ENCODE data around the gene OR5H6.
"Not testable (repeated sequence)": the region's sequence is repeated elsewhere in the genome, so short reads cannot be mapped to it uniquely, and the experiment has no call there.

The OR5H6 gene

GRCh38 chr3:98263944-98264343 is at the start of gene OR5H6:
Gene OR5H6, plus strand, starts transcription at chr3:98264244. Its CDS starts 89 bp downstream, at chr3:98264333.
- H3K9me3 ChIP-seq (ENCODE audit: control insufficient read depth, insufficient read depth, low read depth, low read length) = peaks cover 5% of the 10 kb centered on the region; the same call in 1 of the 2 replicates
- no peak within 1 kb of the TSS for H3K4me3 ChIP-seq (ENCODE audit: low read depth, low read length)
- no peak within 1 kb of the TSS for H3K9ac ChIP-seq (ENCODE audit: low read length)
- no peaks in the 10 kb centered on the region for H3K27me3 ChIP-seq (ENCODE audit: control insufficient read depth, insufficient read depth, low read length)
- H3K36me3 ChIP-seq (ENCODE audit: control insufficient read depth, insufficient read depth, low read length) = no peaks in the 10 kb centered on the region
- no peaks in the 10 kb centered on the region for H3K4me1 ChIP-seq (ENCODE audit: control insufficient read depth, insufficient read depth, low read length)
- H3K27ac ChIP-seq (ENCODE audit: low read depth, low read length) = no peak within 1 kb of the TSS

- no peak overlapping the region for H3K9ac ChIP-seq (ENCODE audit: low read length)
- H3K9me3 ChIP-seq (ENCODE audit: control insufficient read depth, insufficient read depth, low read depth, low read length) = peaks cover 9% of the 10 kb centered on the region
- no peak overlapping the region for H3K4me3 ChIP-seq (ENCODE audit: low read depth, low read length)
- no peaks in the 10 kb centered on the region for H3K36me3 ChIP-seq (ENCODE audit: control insufficient read depth, insufficient read depth, low read length)
- H3K4me1 ChIP-seq (ENCODE audit: control insufficient read depth, insufficient read depth, low read length) = no peaks in the 10 kb centered on the region
- no peaks in the 10 kb centered on the region for H3K27me3 ChIP-seq (ENCODE audit: control insufficient read depth, insufficient read depth, low read length)
- H3K27ac ChIP-seq (ENCODE audit: low read depth, low read length) = no peak overlapping the region
Measured at GRCh38 chr3:98215051-98215450, 49.0 kb upstream of the OR5H6 start.

DNA sequence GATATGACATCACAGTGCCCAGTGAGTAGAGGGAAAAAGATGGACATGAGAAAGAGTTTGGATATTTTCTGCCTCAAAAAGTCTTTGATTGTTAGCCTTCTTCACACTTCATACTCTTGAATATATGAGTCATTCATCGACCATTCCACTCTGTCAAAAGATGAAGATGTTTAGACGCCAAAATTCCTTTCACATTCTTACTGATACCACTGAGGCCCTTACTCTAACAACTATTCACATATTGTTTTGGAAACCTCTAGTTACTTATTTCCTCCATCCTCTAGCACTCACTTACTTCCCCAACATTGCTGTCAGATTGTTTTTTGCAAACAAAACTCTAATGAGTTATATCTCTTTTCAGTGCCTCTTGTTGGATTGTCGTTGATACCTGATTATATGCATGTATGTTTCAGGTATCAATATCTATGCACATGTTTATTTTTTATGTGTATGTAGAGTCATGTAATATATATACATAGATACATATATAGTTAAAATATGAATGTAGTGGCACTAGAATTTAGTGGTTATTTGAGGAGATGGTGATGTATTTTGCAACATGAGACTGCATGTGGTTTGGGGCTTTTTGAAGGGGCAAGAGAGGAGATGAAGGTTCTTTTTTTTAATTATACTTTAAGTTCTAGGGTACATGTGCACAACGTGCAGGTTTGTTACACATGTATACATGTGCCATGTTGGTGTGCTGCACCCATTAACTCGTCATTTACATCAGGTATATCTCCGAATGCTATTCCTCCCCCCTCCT is 40.0 kb upstream of the OR5H6 start:
- Histone ChIP-seq H3K9me3 (ENCODE audit: control insufficient read depth, insufficient read depth, low read depth, low read length) (no peaks in the 10 kb centered on the region), H3K4me1 (ENCODE audit: control insufficient read depth, insufficient read depth, low read length) (no peaks in the 10 kb centered on the region), H3K27me3 (ENCODE audit: control insufficient read depth, insufficient read depth, low read length) (no peaks in the 10 kb centered on the region), H3K27ac (ENCODE audit: low read depth, low read length) (no peak overlapping the region), H3K36me3 (ENCODE audit: control insufficient read depth, insufficient read depth, low read length) (no peaks in the 10 kb centered on the region), H3K4me3 (ENCODE audit: low read depth, low read length) (no peak overlapping the region), H3K9ac (ENCODE audit: low read length) (no peak overlapping the region)

GRCh38 chr3:98232489-98232888 is 31.6 kb upstream of the OR5H6 start:
- no peaks in the 10 kb centered on the region for H3K27me3 ChIP-seq (ENCODE audit: control insufficient read depth, insufficient read depth, low read length)
- no peak overlapping the region for H3K9ac ChIP-seq (ENCODE audit: low read length)
- H3K9me3 ChIP-seq (ENCODE audit: control insufficient read depth, insufficient read depth, low read depth, low read length) = no peaks in the 10 kb centered on the region
- no peaks in the 10 kb centered on the region for H3K4me1 ChIP-seq (ENCODE audit: control insufficient read depth, insufficient read depth, low read length)
- no peak overlapping the region for H3K4me3 ChIP-seq (ENCODE audit: low read depth, low read length)
- no peaks in the 10 kb centered on the region for H3K36me3 ChIP-seq (ENCODE audit: control insufficient read depth, insufficient read depth, low read length)
- H3K27ac ChIP-seq (ENCODE audit: low read depth, low read length) = no peak overlapping the region

- no peaks in the 10 kb centered on the region for H3K36me3 ChIP-seq (ENCODE audit: control insufficient read depth, insufficient read depth, low read length)
- no peak overlapping the region for H3K9ac ChIP-seq (ENCODE audit: low read length)
- H3K27me3 ChIP-seq (ENCODE audit: control insufficient read depth, insufficient read depth, low read length) = no peaks in the 10 kb centered on the region
- H3K4me3 ChIP-seq (ENCODE audit: low read depth, low read length) = no peak overlapping the region
- no peaks in the 10 kb centered on the region for H3K9me3 ChIP-seq (ENCODE audit: control insufficient read depth, insufficient read depth, low read depth, low read length)
- no peaks in the 10 kb centered on the region for H3K4me1 ChIP-seq (ENCODE audit: control insufficient read depth, insufficient read depth, low read length)
- no peak overlapping the region for H3K27ac ChIP-seq (ENCODE audit: low read depth, low read length)
Measured at GRCh38 chr3:98233468-98233867, 30.6 kb upstream of the OR5H6 start.

DNA sequence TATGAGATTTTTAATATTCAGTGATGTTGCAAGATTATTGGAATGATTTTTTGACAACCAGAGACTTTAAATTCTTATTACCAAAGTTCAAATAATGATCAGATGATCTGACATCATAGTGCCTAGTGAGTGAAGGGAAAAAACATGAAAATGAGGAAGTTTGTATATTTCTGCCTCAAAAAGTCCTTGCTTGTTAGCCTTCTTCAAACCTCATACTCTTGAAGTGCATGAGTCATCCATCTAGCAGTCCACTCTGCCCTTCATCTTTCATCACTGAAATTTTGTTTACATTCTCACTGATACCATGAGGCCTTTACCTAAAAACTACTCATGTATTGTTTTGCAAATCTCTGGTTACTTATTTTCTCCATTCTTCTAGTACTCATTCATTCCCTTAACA is 23.9 kb upstream of the OR5H6 start:
- Histone ChIP-seq H3K9ac (ENCODE audit: low read length) (no peak overlapping the region), H3K27me3 (ENCODE audit: control insufficient read depth, insufficient read depth, low read length) (no peaks in the 10 kb centered on the region), H3K4me1 (ENCODE audit: control insufficient read depth, insufficient read depth, low read length) (peaks cover 21% of the 10 kb centered on the region), H3K27ac (ENCODE audit: low read depth, low read length) (no peak overlapping the region), H3K9me3 (ENCODE audit: control insufficient read depth, insufficient read depth, low read depth, low read length) (peaks cover 10% of the 10 kb centered on the region; the same call in 1 of the 2 replicates), H3K36me3 (ENCODE audit: control insufficient read depth, insufficient read depth, low read length) (no peaks in the 10 kb centered on the region), H3K4me3 (ENCODE audit: low read depth, low read length) (no peak overlapping the region)

- H3K27ac ChIP-seq (ENCODE audit: low read depth, low read length) = peak overlapping the region; percentile 72; the same call in 1 of the 2 replicates
- no peaks in the 10 kb centered on the region for H3K36me3 ChIP-seq (ENCODE audit: control insufficient read depth, insufficient read depth, low read length)
Measured at GRCh38 chr3:98242155-98242554, 21.9 kb upstream of the OR5H6 start.

DNA sequence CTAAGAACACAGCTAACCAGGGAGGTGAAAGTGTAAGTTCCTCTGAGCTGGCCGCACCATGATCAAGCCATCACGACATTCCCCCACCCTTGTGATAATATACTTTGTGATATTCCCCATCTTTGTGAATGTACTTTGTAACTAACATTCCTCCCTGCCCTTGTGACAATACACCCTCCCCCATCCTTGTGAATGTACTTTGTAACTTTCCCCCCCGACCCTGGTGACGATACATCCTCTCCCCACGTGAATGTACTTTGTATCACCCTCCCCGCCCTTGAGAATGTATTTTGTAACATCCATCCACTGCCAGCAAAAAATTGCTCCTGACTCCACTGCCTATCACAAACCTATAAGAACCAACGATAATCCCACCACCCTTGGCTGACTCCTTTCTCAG is 20.2 kb upstream of the OR5H6 start:
- peaks cover 21% of the 10 kb centered on the region for H3K4me1 ChIP-seq (ENCODE audit: control insufficient read depth, insufficient read depth, low read length)
- H3K9ac ChIP-seq (ENCODE audit: low read length) = no peak overlapping the region
- no peak overlapping the region for H3K27ac ChIP-seq (ENCODE audit: low read depth, low read length)
- H3K36me3 ChIP-seq (ENCODE audit: control insufficient read depth, insufficient read depth, low read length) = no peaks in the 10 kb centered on the region
- H3K4me3 ChIP-seq (ENCODE audit: low read depth, low read length) = no peak overlapping the region
- H3K27me3 ChIP-seq (ENCODE audit: control insufficient read depth, insufficient read depth, low read length) = no peaks in the 10 kb centered on the region
- peaks cover 10% of the 10 kb centered on the region; the same call in 1 of the 2 replicates for H3K9me3 ChIP-seq (ENCODE audit: control insufficient read depth, insufficient read depth, low read depth, low read length)

More at GRCh38 chr3:98242155-98242554, 21.9 kb upstream of the OR5H6 start:
- H3K4me3 ChIP-seq (ENCODE audit: low read depth, low read length) = no peak overlapping the region
- no peaks in the 10 kb centered on the region for H3K27me3 ChIP-seq (ENCODE audit: control insufficient read depth, insufficient read depth, low read length)
- H3K9ac ChIP-seq (ENCODE audit: low read length) = no peak overlapping the region
- H3K4me1 ChIP-seq (ENCODE audit: control insufficient read depth, insufficient read depth, low read length) = peaks cover 21% of the 10 kb centered on the region
- H3K9me3 ChIP-seq (ENCODE audit: control insufficient read depth, insufficient read depth, low read depth, low read length) = peaks cover 10% of the 10 kb centered on the region; the same call in 1 of the 2 replicates

DNA sequence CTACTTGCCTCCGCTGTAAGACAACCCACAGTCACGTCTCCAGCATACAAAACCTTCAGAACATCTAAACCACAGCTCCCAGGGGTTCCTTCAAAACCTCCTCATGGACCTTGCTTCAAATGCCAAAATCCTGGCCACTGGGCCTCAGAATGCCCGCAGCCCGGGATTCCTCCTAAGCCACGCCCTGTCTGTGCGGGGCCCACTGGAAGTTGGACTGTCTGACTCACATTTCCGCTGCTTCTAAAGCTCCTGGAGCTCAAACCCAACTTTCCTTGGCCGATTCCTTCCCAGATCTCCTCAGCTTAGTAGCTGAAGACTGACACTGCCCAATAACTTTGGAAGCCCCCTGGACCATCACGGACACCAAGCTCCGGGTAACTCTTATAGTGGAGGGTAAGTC is 17.9 kb upstream of the OR5H6 start:
- Histone ChIP-seq H3K4me3 (ENCODE audit: low read depth, low read length) (no peak overlapping the region), H3K9me3 (ENCODE audit: control insufficient read depth, insufficient read depth, low read depth, low read length) (peaks cover 17% of the 10 kb centered on the region; the same call in 1 of the 2 replicates), H3K27ac (ENCODE audit: low read depth, low read length) (no peak overlapping the region), H3K4me1 (ENCODE audit: control insufficient read depth, insufficient read depth, low read length) (peaks cover 13% of the 10 kb centered on the region), H3K36me3 (ENCODE audit: control insufficient read depth, insufficient read depth, low read length) (no peaks in the 10 kb centered on the region), H3K27me3 (ENCODE audit: control insufficient read depth, insufficient read depth, low read length) (no peaks in the 10 kb centered on the region), H3K9ac (ENCODE audit: low read length) (no peak overlapping the region)

DNA sequence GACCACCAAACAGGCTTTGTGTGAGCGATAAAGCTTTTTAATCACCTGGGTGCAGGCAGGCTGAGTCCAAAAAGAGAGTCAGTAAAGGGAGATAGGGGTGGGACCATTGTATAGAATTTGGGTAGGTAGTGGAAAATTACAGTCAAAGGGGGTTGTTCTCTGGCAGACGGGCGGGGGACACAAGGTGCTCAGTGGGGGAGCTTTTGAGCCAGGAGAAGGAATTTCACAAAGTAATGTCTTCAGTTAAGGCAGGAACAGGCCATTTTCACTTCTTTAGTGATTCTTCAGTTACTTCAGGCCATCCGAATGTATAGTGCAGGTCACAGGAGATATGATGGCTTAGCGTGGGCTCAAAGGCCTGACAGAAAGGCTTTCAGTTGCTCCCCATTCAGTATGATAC is 8.0 kb upstream of the OR5H6 start:
- H3K9me3 ChIP-seq (ENCODE audit: control insufficient read depth, insufficient read depth, low read depth, low read length) = peaks cover 12% of the 10 kb centered on the region; the same call in 1 of the 2 replicates
- not testable (repeated sequence) for H3K27ac ChIP-seq (ENCODE audit: low read depth, low read length); H3K9ac ChIP-seq (ENCODE audit: low read length); H3K4me1 ChIP-seq (ENCODE audit: control insufficient read depth, insufficient read depth, low read length); H3K36me3 ChIP-seq (ENCODE audit: control insufficient read depth, insufficient read depth, low read length); H3K4me3 ChIP-seq (ENCODE audit: low read depth, low read length); H3K27me3 ChIP-seq (ENCODE audit: control insufficient read depth, insufficient read depth, low read length)

DNA sequence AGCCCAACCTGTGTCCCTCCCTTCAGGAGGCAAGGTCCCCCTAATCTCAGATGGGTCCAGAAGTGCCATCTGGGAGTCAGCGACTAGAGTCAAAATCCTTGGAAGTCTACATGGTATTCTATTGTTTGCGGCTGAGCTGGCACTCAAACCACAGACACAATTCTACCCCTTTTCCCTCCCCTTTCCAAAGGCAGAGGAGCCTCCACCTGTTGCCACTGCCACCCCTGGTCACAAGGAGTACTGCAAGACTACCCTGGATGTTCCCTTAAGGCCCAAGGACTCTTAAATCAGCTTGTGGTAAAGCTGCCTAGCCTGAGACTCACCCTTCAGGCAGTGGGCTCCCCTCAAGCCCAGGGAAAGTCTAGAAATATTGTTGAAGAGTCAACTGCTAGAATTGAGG is 4.3 kb upstream of the OR5H6 start:
- Histone ChIP-seq H3K4me1 (ENCODE audit: control insufficient read depth, insufficient read depth, low read length) (no peaks in the 10 kb centered on the region), H3K4me3 (ENCODE audit: low read depth, low read length) (no peak overlapping the region), H3K27ac (ENCODE audit: low read depth, low read length) (no peak overlapping the region), H3K27me3 (ENCODE audit: control insufficient read depth, insufficient read depth, low read length) (no peaks in the 10 kb centered on the region), H3K36me3 (ENCODE audit: control insufficient read depth, insufficient read depth, low read length) (no peaks in the 10 kb centered on the region), H3K9me3 (ENCODE audit: control insufficient read depth, insufficient read depth, low read depth, low read length) (peaks cover 5% of the 10 kb centered on the region; the same call in 1 of the 2 replicates), H3K9ac (ENCODE audit: low read length) (no peak overlapping the region)

All from HUES6 (cell line).